Right atrium auricular region (tissue), 2 donors: ENCODE data around the gene SPIRE1. TPM values are rescaled to one million over a fixed set of nuclear protein-coding genes. Genes with fewer than 3 reads are reported as not detected.

Experiments
- DNase-seq: peaks from one replicate; pipeline ENCODE4 v3.0.0-alpha.2; 2019; ENCODE audit warnings: low spot score
- H3K27ac ChIP-seq, 2 donors: fragments of 200-600 bp; sonication (generic); 1 replicate in 1 of 2; 2 replicates in 1 of 2; pipeline ENCODE4 v1.5.1; 2016 to 2019
- H3K27me3 ChIP-seq, 2 donors: fragments of 200-600 bp; sonication (generic); one replicate each; pipeline versions ENCODE4 v1.5.1 to v1.6.0; 2017 to 2019
- H3K36me3 ChIP-seq: fragments of 200-600 bp; sonication (generic); one replicate; pipeline ENCODE4 v1.5.1; 2016
- H3K4me1 ChIP-seq, 2 donors: fragments of 200-600 bp; sonication (generic); one replicate each; pipeline versions ENCODE4 v1.5.1 to v1.6.0; 2017 to 2019
- H3K4me3 ChIP-seq, 2 donors: fragments of 200-600 bp; sonication (generic); 1 replicate in 1 of 2; 2 replicates in 1 of 2; pipeline ENCODE4 v1.5.1; 2017 to 2019; ENCODE audit warnings: mild to moderate bottlenecking in 1 of 2, moderate library complexity in 1 of 2
- H3K9me3 ChIP-seq, 2 donors: fragments of 200-600 bp; sonication (generic); one replicate each; pipeline ENCODE4 v1.5.1; 2019
- total RNA-seq, 2 donors: library from RNA; depleted of rRNA; stranded (reverse); fragments of >200 nt; gene quantifications; one replicate each; pipeline ENCODE4 v1.1.0, GENCODE V29; 2016
- TF ChIP-seq, protein P1 (sequence below), 2 donors: fragments of 200-600 bp; sonication (generic); IDR thresholded peaks; one replicate each; pipeline ENCODE4 v1.5.1; 2019; ENCODE audit warnings: antibody characterized with exemption in 2 of 2

Gene SPIRE1
- total RNA-seq, 2 donors from 2014 or later, result 34.7 to 42.9 TPM

DNA sequence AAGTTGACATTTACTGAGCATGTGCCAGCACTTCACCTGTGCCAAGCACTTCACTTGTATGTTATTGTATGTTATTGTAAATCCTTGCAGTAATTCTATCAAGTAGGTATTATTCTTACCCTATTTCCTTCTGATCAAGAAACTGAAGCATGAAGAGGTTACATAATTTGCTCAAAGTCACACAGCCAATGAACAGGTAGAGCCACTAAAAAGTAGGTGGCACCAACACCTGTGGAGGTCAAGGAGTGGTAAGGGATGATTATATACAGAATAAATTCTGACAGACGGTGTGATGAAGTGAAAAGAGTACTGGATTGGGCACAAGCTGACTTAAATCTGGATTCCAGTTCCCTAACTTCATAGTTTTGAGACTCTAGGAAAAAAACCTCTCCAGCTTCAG, 71.0 kb downstream of the SPIRE1 start:
- no peaks in the 10 kb centered on the region for H3K27me3 ChIP-seq
- no peak overlapping the region for H3K4me3 ChIP-seq
- TF ChIP-seq, protein P1, sequence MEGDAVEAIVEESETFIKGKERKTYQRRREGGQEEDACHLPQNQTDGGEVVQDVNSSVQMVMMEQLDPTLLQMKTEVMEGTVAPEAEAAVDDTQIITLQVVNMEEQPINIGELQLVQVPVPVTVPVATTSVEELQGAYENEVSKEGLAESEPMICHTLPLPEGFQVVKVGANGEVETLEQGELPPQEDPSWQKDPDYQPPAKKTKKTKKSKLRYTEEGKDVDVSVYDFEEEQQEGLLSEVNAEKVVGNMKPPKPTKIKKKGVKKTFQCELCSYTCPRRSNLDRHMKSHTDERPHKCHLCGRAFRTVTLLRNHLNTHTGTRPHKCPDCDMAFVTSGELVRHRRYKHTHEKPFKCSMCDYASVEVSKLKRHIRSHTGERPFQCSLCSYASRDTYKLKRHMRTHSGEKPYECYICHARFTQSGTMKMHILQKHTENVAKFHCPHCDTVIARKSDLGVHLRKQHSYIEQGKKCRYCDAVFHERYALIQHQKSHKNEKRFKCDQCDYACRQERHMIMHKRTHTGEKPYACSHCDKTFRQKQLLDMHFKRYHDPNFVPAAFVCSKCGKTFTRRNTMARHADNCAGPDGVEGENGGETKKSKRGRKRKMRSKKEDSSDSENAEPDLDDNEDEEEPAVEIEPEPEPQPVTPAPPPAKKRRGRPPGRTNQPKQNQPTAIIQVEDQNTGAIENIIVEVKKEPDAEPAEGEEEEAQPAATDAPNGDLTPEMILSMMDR (IDR thresholded peaks at IDR 0.05), result no peak
- no peak for DNase-seq
- H3K9me3 ChIP-seq, result no peaks in the 10 kb centered on the region
- no peaks in the 10 kb centered on the region for H3K36me3 ChIP-seq
- H3K4me1 ChIP-seq, result peaks cover 0 to 16% of the 10 kb centered on the region in 2 donors
- no peak overlapping the region for H3K27ac ChIP-seq

DNA sequence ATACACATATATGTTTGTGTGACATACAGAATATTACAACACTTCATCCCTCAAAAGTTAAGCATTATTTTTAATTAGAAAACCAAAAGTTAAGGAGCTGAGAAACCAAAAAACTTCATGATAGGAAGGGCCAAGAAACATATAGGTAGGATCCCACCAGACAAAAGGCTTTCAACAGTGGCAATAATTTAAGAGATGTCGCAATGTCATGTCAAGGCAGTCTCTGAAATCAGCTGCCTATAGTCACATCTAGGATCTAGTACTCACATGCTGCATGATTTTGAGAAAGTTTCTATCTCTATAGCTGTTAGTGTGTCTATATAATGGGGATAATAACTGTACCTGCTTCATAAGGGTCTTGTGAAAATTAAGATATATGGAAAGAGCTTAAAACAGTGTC, 72.7 kb downstream of the SPIRE1 start:
- Histone ChIP-seq H3K9me3 (no peaks in the 10 kb centered on the region), H3K27me3 (no peaks in the 10 kb centered on the region), H3K36me3 (no peaks in the 10 kb centered on the region), H3K27ac (no peak overlapping the region), H3K4me3 (no peak overlapping the region), H3K4me1 (peaks cover 0 to 16% of the 10 kb centered on the region in 2 donors)
- no peak for DNase-seq
- TF ChIP-seq, protein P1 (IDR thresholded peaks at IDR 0.05), result no peak

DNA sequence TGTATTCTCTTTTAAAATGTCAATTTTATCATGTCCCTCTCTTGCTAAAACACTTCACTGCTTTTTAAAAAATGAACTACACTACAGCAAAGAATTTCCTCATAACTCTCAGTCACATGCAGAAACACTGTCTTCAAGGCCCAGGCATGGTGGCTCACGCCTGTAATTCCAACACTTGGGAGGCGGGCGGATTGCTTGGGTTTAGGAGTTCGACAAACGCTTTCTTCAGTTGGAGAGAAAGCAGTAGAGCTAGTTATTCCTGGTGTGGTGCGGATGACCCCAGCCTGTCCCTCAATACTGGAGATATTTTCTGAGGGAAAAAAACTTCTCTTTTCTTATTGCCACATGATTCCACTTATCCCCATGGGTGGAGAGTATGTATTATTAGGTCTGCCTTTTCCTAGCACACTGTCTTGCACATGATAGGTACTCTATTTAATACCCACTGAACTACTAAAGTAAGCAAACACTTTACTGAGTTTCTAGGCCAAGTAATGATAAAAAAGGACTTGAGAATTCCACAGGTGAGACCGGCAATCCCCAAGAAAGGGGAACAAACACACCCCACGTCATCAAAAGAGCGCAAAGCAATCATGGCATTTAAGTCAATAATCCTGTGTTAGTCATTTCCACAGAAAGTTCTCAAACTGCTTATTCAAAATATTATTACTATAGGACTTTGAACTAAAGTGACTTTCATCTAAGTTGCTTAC, 77.1 kb downstream of the SPIRE1 start:
- no peaks in the 10 kb centered on the region for H3K4me1 ChIP-seq
- no peaks in the 10 kb centered on the region for H3K27me3 ChIP-seq
- no peaks in the 10 kb centered on the region for H3K36me3 ChIP-seq
- H3K9me3 ChIP-seq, result no peaks in the 10 kb centered on the region
- H3K27ac ChIP-seq, result no peak overlapping the region
- H3K4me3 ChIP-seq, result no peak overlapping the region
- no peak for DNase-seq
- TF ChIP-seq, protein P1 (IDR thresholded peaks at IDR 0.05), result no peak

- no peaks in the 10 kb centered on the region for H3K4me1 ChIP-seq
- H3K27ac ChIP-seq, result no peak overlapping the region
- no peaks in the 10 kb centered on the region for H3K27me3 ChIP-seq
- TF ChIP-seq, protein P1 (IDR thresholded peaks at IDR 0.05), result no peak
- H3K4me3 ChIP-seq, result no peak overlapping the region
- no peaks in the 10 kb centered on the region for H3K36me3 ChIP-seq
- no peak for DNase-seq
- no peaks in the 10 kb centered on the region for H3K9me3 ChIP-seq
Observed at GRCh38 chr18:12579775-12580174, 78.1 kb downstream of the SPIRE1 start.

GRCh38 chr18:12577848-12578247, 80.1 kb downstream of the SPIRE1 start:
- TF ChIP-seq, protein P1 (IDR thresholded peaks at IDR 0.05), result no peak
- no peak overlapping the region for H3K27ac ChIP-seq

More at GRCh38 chr18:12577848-12578247, 80.1 kb downstream of the SPIRE1 start:
- no peak for DNase-seq
- H3K27me3 ChIP-seq, result no peaks in the 10 kb centered on the region
- no peaks in the 10 kb centered on the region for H3K4me1 ChIP-seq
- no peaks in the 10 kb centered on the region for H3K36me3 ChIP-seq
- H3K4me3 ChIP-seq, result no peak overlapping the region
- H3K9me3 ChIP-seq, result no peaks in the 10 kb centered on the region
